GM21390 (cell line): ENCODE data around the gene CAMK1D.
"Not testable (repeated sequence)": the region's sequence is repeated elsewhere in the genome, so short reads cannot be mapped to it uniquely, and the experiment has no call there.

Experiments used
- ATAC-seq: cut with Tn5 transposase; IDR thresholded peaks from one replicate; pipeline ENCODE4 v1.9.1; 2021; ENCODE audit not compliant: unreplicated experiment

CAMK1D gene

DNA sequence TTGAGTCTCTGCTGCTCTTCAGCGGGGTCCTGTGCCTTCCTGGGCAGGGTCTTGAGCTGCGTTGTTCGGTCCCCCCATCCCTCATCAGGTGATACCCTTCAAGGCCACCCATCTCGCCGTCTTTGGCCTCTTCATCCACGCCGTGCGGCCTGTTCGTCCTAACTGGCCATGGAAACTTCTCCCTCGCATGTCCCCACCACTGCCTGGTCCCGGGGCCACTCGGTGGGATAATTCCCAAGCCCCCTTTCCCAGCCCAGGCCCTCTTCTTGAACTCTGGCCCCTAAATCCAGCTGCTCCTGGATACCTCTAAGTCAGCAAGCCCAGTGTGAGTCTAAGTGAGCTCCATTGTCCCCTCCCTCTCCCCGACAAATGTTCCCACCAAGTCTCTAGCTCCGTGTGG lies 74.5 kb downstream of the CAMK1D start:
- no peak for ATAC-seq

DNA sequence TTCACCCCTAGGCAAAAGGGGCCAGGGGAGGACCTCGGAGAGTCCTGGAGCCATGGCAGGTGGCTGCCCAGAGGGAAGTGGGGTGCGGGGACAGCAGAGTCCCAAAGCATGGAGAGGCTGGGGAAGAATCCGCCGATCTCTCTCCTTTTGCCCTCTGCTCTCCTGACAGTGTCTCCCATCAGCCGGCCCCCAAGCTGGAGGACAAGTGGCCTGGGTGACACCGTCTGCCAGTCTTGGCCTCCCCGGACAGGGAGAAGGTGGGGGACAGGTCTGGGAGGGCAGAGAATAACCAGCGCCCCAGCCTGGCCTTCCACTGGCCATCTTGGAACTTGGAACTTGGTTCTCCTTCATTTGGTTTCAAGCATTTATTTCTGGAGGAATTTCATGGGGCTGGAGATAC lies 77.9 kb downstream of the CAMK1D start:
- ATAC-seq = no peak

DNA sequence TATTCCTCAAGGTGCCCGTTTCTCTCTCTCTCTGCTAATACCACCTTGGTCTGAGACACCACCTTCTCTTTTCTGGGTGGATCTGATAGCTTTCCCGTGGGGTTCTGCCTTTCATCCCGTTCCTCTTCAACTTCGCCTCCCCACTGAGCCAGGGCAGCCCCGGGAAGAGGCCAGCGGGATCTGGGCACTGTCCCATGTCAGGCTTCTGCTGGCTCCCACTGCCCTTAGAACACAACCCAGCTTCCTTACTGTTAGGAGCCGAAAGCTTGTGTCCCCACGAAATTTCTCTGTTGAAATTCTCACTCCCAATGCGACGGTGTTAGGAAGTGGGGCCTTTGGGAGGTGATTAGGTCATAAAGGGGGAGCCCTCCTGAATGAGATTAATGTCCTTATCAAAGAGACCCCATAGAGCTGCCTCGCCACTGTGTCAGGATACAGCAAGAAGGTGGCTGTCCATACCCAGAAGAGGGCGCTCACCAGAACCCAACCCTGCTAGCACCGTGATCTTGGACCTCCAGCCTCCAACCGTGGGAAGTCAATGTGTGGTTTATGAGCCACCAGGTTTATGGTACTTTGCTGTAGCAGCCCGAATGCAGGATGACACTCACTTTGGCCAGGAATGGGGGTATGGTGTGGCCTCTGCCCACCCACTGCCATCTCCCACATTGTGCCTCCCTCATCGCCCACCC lies 79.2 kb downstream of the CAMK1D start:
- ATAC-seq = no peak

DNA sequence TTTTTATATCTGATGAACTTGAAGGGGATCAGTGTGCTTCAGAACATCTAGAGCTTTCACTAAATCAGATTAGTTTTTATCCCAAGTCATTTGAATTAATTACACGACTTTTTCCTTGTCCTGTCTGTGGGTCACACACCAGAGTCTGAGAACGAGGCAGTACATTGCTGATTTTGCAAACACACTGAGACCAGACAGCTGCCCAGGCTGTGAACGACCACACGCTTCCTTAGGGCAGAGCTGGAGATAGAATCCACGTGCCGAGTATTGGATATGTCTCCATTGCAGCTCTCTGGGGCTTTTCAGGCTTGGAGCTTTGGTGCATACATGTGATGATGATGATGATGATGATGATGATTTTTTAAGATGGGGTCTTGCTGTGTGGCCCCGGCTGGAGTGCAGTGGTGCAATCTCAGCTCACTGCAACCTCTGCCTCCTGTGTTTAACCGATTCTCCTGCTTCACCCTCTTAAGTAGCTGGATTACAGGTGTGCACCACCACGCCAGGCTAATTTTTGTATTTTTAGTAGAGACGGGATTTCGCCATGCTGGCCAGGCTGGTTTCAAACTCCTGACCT lies 81.1 kb downstream of the CAMK1D start:
- no peak for ATAC-seq

DNA sequence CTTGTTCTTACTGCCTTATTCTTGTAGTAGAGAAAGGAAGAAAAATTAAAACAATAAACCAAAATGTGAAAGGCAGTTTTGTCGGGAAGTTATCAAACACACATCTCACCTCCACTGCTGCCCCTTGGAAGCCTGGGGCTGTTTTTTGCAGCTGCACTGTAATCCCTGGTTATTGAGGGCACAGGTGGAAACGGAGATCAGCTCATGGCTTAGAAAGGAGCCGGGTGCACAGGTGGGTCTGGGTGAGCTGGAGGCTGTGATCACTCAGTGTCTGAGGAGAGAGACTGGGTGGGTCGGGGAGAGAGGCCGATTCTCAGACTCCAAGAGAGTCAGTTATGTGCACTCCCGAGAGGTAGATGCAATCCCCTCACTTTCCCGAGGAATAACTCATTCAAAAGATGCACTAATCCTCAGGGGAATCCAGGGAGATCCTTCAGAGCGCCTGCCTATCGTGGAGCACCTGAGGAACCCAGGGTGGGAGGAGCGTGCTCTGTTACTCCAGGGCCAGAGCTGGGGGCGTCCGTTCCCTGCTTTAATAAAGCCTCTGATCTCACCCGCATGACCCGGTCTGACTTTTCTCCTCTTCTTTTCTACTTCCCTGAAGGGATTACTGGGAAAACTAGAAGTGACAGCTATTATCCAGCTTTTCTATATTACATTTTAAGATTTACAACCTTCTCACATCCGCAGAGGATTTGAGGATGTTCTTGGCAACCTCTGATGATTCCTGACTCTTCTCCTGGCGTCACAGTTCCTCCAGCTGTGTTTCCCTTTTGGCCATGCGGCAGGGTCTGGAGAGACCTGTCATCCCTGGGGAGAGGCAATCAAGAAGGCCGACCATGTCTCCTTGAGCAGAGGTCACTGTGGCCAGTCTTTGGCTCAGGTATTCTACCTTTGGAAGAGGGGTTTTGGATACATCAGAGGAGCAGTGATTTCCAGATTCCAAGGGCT lies 82.1 kb downstream of the CAMK1D start:
- no peak for ATAC-seq

DNA sequence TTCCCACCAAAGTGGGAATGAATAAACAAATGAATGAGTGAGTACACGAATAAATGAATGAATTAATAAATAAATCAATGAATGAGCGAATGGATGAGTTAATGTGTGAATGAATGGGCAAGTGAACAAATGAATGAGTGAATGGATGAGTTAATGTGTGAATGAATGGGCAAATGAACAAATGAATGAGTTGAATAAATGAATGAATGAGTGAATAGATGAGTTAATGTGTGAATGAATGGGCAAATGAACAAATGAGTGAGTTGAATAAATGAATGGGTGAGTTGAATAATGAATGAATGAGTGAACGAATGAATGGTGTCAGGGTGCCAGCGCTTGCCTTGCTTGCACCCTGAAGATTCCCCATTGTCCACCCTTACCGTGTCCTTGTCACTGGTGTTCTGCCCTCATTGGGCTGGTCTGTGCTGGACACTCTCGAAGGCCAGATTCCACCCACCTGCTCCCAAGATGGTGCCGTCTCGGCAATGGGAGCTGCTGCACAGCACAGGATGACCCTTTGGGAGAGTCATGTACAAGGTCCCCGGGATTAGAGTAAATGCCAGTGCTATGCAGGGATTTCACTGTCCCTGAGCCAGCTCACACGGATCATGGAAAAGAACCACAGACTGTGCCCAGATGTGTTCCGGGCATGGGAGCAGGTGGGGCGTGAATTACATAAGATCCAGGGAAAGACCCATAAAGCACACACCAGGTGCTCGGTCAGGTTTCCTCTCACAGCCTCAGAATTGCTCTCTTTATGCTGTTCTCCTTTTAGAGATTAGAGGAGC lies 83.2 kb downstream of the CAMK1D start:
- no peak for ATAC-seq

DNA sequence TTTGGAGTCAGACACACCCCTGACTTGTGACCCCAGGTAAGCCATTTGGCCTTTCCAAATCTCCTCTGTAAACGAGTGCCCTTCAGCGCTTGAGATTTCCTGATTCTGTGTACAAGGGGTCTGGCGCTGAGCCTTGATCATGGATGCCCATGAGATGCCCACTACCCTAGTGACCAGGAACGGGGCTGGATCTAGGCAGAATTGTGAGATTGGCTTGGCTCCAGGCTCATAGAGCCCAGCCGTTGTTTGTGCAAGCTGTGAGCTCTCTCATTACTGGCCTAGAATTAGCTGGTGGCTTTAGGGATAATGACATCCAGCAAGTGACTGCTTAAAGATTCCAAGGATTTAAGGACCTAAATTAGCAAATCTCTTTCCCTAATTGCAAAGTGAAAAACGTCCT lies 84.9 kb downstream of the CAMK1D start:
- ATAC-seq = no peak

DNA sequence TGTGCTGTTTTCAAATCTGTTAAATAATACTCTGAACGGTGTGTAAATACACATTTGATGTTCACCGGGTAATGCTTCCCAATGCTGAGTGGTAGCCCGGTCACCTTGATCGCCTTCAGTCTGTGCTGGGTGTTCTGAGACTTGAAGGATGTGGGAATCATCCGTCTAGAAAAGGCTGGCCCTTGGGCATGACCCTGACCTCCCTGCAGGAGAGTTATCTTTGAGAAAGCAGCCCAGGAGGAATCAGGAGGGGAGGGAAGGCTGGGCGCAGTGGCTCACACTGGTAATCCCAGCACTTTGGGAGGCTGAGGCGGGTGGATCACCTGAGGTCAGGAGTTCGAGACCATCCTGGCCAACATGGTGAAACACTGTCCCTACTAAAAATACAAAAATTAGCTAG lies 85.3 kb downstream of the CAMK1D start:
- not testable (repeated sequence) for ATAC-seq

DNA sequence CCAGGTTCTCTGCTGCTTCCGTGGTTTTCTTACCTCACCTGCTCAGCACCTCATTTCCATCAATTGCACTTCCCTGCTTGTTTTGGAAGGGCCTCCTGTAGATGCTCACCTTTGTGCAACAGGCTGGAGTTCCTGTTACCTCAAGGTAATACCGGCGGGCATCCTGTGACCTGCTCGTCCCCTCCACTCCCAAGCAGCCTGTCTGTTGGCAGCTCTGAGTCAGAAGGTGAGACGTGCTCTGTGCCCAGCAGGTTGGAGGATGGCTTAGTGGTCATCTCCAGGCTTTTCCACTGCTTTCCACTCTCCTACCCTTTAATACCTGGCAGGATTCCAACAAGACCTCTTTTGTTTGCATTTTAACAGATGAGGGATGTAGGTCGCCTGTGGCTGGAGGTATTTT lies 86.0 kb downstream of the CAMK1D start:
- ATAC-seq = no peak

DNA sequence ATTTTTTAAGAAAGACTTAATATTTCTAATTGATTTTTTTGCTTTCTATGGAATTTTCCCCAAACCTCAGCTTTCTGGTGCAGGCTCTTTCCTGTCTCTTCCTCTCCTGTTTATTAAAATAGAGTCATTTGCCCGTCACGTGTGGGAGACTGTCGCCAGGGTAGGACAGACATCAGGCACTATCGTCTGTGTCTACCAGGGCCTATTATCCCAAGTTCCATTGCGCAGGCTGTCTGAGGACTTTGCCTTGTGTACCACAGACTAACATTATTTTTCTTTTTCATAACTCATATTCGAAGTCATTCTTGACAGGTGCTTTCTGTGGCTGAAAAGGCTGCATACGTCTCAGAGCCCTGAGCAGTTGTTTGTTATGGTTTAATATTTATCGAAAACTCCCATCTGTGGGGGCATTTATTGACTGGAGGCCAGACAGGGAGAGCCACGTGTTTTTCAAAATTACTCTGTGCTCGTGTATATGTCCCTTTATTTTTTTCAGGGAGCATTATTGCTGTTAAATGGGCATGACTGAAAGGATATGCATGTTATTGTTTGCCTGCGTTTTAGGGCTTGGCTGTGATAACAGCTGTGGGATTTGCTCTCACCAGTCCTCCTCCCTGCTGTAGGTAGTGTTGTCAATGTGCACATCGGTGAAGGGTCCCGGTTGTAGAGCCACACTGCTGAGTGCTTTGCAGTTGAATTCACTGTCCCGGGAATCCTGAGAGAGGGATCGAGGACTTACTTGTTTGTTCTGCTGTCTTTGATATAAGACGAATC lies 89.8 kb downstream of the CAMK1D start:
- ATAC-seq = no peak

DNA sequence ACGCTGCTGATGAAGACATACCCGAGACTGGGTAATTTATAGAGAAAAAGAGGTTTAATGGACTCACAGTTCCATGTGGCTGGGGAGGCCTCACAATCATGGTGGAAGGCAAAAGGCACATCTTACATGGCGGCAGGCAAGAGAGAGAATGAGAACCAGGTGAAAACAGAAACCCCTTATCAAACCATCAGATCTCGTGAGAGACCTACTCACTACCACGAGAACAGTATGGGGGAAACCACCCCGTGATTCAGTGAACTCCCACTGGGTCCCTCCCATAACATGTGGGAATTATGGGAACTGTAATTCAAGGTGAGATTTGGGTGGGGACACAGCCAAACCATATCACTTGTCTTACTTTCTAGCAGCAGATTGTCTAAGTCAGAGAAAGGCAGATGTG lies 90.4 kb downstream of the CAMK1D start:
- not testable (repeated sequence) for ATAC-seq

DNA sequence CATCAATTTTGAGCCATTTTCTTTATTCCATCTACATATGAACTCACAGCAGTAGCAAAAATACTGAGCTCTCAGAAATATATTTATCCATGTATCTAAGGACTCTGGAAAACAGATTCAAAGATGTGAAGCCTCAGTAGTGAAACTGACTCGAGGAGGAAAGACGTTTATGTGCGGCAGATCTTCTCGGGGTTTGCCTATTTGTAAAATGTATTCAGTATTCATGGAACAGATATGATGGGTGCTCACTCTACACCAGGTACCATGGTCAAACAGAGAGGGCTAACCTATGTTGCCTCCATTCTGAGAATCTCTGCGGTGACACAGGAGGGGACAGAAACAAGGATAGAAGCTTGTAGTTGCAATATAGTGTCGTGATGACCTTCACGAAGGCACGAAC lies 93.7 kb downstream of the CAMK1D start:
- no peak for ATAC-seq

DNA sequence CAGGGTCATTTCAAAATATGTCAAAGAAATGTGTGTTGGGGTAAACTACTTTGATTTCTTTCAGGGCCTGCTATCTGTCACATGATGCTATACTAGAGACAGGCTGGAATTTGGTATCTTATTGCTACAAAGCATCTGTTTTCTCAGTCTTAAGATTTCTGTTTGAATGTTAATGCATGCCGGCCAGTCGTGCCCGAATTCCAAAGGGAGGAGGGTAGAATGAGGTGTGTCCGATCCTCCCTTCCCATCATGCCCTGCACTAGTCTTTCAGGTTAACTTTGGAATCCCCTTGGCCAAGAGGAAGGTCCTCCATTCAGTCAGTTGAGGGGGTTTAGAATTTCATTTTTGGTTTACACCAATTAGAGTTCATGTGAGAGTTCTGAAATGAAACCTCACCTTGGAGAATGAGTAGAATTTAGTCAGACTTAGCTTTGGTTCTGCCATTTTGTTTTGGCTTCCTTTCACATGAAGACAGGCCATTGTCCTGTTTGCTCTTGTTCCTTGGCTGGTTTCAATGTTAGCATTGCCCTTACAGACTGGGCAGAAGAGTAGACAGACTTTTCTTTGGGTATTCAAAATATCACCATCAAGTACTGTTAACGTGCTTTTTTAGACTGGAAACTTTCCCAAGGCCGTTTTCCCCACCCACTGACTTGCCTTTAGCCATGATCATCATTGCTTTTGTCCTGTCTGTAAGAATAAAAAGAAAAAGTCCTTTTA lies 95.8 kb downstream of the CAMK1D start:
- ATAC-seq = no peak

DNA sequence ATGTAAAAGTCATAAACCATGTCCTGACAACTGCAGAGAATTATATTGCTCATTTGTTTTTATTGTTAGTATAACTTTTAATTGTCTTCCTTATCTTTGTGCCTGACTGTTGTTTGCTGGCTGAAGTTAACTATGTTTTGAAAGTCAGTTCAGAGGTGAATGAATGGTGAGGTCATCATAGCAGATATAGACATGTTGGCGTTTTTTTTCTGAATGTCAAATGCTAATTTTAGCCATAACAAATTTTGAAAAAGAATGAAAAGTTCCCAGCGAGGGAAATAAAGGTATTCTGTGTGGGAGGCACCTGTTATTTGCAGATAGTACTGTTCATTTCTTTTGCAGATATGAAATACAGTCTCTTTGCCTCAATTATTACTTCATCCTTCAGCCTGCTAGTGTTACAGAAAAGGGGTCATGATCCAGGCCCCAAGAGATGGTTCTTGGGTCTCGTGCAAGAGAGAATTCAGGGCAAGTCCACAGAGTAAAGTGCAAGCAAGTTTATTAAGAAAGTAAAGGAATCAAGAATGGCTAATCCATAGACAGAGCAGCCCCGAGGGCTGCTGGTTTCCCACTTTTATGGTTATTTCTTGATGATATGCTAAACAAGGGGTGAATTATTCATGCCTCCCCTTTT lies 96.5 kb downstream of the CAMK1D start:
- no peak for ATAC-seq

DNA sequence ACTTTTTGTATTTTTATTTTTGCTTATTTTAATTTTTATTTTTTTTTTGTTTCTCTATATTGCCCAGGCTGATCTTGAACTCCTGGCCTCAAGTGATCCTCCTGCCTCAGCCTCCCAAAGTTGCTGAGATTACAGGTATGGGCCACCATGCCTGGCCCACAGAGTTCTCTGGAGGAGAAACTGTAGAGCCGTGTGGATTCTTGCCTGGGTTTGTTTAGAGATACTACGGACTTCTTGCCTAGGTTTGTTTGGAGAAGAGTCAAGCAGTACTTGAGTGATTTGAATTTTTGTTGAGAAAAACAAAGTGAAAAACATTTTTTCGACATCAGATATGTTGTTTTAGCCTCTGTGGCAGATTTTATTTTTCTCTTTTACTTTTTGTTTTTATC lies 99.0 kb downstream of the CAMK1D start:
- ATAC-seq = peak; percentile 17

DNA sequence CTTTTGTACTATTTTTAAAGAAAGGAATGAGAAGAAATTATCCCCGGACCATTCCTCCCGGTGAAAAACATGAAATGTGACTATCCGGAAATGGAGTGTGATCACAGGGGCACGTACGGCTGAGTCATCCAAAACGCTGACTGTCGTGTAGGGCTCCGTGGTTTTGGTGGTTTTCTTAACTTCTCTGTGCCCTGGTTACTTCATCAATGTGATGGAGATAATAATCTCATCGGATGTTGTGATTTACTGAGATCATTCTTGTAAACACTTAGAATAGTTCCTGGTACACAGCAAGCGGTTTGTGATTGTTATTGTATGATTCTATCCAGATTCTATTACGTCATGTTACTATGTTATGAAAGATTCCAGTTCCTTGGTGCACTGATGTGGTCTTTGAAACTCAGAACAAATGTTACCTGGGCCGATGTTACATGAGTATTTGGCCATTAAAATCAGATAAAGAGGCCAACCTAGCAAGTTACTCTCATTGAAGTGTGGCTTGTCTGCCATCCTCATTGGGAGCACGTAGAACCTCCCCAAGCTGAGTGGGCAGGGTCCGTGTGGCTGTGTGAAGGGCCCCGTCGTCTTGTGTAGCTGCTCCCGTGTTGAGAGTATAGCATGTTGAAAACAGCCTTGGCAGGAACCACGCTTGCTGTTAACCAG lies 99.5 kb downstream of the CAMK1D start:
- ATAC-seq = peak; percentile 92

DNA sequence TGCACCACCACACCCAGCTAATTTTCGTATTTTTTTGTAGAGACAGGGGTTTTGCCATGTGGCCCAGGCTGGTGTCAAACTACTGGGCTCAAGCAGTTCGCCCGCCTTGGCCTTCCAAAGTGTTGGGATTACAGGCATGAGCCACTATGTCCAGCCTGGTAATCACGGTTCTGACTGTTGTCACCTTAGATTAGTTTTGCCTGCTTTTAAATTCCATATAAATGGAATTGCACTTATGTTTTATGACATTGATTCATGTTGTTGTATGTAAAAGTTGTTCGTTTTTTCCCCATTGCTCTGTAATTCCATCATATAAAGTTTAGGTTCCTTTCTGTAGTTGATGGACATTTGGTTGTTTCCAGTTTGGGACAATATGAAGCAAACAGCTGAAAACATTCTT lies 106.0 kb downstream of the CAMK1D start:
- no peak for ATAC-seq

DNA sequence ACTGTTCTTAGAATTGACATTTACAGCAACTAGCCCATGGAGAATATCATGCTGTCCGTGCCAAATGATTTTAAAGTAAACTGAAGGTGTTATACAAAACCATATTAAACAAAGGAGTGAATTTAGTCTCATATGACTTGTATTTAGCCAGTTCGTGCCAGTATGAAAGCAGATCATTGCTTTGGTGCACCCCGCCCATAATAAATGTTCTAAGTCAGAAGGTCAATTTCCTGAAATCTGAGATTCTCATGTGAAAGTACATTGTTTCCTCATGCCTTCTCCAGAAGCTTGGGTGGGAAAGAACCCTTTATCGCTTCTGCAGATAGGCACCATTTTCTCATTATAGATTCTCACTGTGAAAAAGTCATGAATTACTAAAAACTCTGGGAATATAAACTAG lies 106.4 kb downstream of the CAMK1D start:
- no peak for ATAC-seq

DNA sequence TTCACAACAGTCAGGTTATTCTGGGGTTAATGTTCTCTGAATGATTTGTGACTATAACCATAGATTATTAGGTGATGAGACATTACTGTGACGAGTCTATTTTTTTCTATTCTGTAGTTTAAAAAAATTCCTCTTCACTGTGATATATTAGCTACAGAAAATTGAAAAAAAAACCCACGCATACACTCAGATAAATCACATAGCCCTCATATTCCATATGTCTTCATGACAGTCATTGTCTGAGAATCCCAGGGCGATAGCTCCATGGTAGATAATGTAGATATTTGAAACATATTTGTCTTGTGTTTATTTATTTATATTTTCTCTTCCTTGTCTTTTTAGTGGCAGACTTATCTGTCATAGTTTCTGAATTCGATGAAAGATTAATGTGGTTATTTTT lies 110.0 kb downstream of the CAMK1D start:
- no peak for ATAC-seq
